Activated naive CD8-positive, alpha-beta T cell treated with anti-CD3 and anti-CD28 coated beads for 36 hours (primary cell): ENCODE measurements around the gene AK1. TPM values are rescaled to one million over a fixed set of nuclear protein-coding genes. Genes with fewer than 3 reads are reported as not detected.
"Not testable (repeated sequence)": the region's sequence is repeated elsewhere in the genome, so short reads cannot be mapped to it uniquely, and the experiment has no call there.

ENCODE experiments used
- DNase-seq: peaks from one replicate; pipeline ENCODE4 v3.0.0; 2021
- H3K27ac Mint-ChIP-seq: one replicate; pipeline ENCODE4 v1.8.0; 2022; ENCODE audit warnings: mild to moderate bottlenecking, moderate library complexity, mixed read lengths
- H3K27me3 Mint-ChIP-seq: one replicate; pipeline ENCODE4 v1.8.0; 2022; ENCODE audit warnings: mild to moderate bottlenecking, mixed read lengths
- H3K36me3 Mint-ChIP-seq: one replicate; pipeline ENCODE4 v1.8.0; 2021; ENCODE audit warnings: mild to moderate bottlenecking, mixed read lengths
- H3K4me1 Mint-ChIP-seq: one replicate; pipeline ENCODE4 v1.8.0; 2021; ENCODE audit warnings: mixed read lengths
- H3K4me3 Mint-ChIP-seq: one replicate; pipeline ENCODE4 v1.8.0; 2022; ENCODE audit warnings: mild to moderate bottlenecking, moderate library complexity, mixed read lengths
- H3K9me3 Mint-ChIP-seq: one replicate; pipeline ENCODE4 v1.8.0; 2022; ENCODE audit warnings: mixed read lengths
- total RNA-seq, 2 experiments: library from RNA; stranded (reverse); gene quantifications; one replicate each; pipeline ENCODE4 v1.2.3, GENCODE V29; 2021

AK1 gene
- total RNA-seq, 2 experiments from 2014 or later, result 9.9 to 11.7 TPM

DNA sequence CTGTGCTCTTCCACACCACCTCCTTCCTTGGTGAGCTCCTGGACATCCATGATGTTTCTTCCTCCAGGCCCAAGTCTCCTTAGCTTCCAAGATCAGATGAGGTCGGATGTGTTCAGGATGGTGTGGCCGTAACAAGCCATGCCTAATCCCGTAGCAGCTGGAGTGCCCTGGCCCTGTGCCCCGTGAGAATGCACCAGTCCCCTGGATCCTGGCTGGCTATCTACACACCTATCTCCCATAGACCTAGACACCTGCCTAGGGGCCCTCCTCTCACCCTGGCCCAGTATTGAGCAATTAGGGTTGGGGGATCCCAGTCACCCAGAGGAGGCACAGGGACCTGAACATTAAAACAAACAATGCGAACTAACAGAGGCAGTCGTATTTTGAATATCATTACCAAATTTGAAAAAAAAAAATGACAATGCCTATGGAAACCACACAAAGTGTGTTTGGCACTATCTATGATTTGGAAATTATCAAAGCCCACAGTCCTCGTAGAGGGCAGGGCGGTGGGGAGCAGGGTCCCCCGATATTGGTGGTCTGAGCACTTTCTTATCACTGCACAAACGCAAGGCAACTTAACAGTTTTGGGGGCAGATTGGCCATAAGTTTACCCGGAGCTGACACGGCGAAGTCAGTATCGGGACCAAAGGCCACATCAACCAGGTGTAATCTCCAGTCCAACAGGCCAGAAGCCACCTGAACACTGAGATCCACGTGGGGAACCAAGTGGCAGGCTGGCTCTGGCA is 36.2 kb downstream of the AK1 start:
- no peak overlapping the region for H3K4me3 Mint-ChIP-seq
- no peaks in the 10 kb centered on the region for H3K4me1 Mint-ChIP-seq
- no peak overlapping the region for H3K27ac Mint-ChIP-seq
- no peak for DNase-seq
- no peaks in the 10 kb centered on the region for H3K27me3 Mint-ChIP-seq
- no peaks in the 10 kb centered on the region for H3K36me3 Mint-ChIP-seq
- H3K9me3 Mint-ChIP-seq, result no peaks in the 10 kb centered on the region

DNA sequence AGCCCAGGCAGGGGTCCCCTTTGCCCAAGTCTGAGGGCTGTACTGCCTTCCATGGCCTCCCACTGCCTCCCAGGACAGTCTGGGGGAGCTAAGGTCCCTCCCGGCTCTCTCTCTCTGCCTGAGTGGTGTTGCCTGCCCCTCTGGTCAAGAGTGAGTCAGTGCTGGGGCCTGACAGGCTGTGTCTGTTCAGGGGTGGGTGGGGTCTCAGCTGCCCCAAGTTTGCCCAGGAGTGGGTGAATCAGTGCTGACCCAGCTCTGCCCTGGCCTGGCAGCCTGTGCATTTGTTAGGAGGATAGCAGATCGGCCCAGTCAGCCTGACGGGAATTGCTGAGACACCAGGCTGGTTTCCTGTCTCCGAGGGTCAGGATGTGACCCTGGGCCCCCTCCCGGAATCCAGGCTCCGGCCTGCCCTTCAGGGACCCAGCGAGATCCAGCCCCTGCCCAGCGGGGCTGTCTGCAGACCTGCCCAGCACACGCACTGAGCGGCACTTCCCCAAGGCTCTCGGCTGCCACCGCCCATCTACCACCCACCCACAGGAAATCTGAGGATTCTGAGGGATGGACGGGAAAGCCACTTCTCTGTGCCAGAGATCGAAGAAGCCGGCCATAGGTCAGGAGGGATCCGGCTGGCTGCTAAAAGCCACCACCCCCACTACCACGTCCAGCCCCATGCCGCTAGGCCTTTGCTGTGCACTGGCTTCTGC is 38.9 kb downstream of the AK1 start:
- Mint-ChIP-seq H3K36me3 (no peaks in the 10 kb centered on the region), H3K27me3 (no peaks in the 10 kb centered on the region), H3K4me1 (peaks cover 8% of the 10 kb centered on the region), H3K9me3 (no peaks in the 10 kb centered on the region), H3K4me3 (no peak overlapping the region), H3K27ac (no peak overlapping the region)
- no peak for DNase-seq

DNA sequence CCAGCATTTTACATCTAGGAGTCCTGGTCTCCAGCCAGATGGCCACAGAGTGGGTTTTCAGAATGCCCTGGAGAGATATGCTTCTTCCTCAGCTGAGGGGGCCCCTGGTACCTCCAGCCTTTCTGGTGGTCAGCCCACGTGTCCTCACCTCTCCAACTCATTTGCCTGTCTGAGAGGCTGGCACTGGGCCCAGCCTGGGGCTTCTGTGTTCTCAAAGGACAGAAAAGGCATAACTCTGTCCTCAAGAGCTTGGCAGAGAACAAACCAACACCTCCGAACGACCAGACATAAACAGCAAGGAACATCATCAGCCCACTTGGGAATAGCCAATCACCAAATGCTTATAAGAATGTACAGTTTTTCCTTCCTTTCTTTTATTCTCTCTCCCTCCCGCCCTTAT is 40.1 kb downstream of the AK1 start:
- Mint-ChIP-seq H3K9me3 (no peaks in the 10 kb centered on the region), H3K4me3 (no peak overlapping the region), H3K27ac (no peak overlapping the region), H3K4me1 (peaks cover 15% of the 10 kb centered on the region), H3K36me3 (peaks cover 1% of the 10 kb centered on the region), H3K27me3 (no peaks in the 10 kb centered on the region)
- DNase-seq, result no peak

DNA sequence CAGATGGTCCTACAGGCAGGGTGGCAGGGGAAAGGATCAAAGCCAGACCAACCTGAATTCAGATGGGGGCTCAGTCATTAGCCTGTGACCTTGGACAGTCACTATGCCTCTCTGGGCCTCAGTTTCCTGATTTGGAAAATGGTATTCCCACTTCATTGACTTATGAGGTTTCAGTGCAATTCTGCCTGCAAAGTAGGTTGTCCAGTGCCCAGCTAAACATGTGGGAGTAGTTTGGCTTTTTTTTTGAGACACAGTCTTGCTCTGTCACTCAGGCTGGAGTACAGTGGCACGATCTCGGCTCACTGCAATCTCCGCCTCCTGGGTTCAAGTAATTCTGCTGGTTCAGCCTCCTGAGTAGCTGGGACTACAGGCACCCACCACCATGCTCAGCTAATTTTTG is 40.9 kb downstream of the AK1 start:
- H3K36me3 Mint-ChIP-seq, result not testable (repeated sequence)

DNA sequence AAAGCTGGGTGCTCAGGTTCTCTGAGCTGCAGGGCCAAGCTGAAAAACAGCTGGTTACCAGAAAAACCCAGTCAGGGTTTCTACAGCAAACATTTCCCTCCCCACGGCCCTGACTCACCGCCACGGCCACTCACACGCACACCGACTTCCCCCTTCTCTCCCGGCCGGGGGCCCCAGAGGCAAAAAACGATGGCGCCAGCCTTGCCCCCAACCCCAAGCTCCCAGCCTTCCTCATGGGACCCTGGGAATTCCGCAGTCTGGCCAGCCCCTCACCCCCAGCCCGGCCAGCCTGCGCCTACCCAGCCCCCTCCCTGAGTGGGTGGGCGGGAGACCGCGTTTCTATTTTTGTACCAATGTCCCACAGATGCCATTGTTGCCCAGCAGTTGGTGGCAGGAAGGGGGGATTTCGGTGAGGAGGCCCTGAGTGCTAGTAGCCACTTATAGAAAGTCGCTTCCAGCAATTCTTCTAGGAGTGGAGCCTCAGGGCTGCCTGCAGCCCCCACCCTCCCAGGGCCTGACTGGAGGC is 41.4 kb downstream of the AK1 start:
- H3K4me3 Mint-ChIP-seq, result no peak overlapping the region
- H3K9me3 Mint-ChIP-seq, result no peaks in the 10 kb centered on the region
- peaks cover 2% of the 10 kb centered on the region for H3K36me3 Mint-ChIP-seq
- no peaks in the 10 kb centered on the region for H3K27me3 Mint-ChIP-seq
- peak; percentile 34 for DNase-seq
- H3K4me1 Mint-ChIP-seq, result peaks cover 18% of the 10 kb centered on the region
- no peak overlapping the region for H3K27ac Mint-ChIP-seq

More for the DNA sequence above, 40.9 kb downstream of the AK1 start:
- H3K27ac Mint-ChIP-seq, H3K4me3 Mint-ChIP-seq, DNase-seq, H3K9me3 Mint-ChIP-seq, H3K27me3 Mint-ChIP-seq: not testable (repeated sequence)
- peaks cover 18% of the 10 kb centered on the region for H3K4me1 Mint-ChIP-seq

DNA sequence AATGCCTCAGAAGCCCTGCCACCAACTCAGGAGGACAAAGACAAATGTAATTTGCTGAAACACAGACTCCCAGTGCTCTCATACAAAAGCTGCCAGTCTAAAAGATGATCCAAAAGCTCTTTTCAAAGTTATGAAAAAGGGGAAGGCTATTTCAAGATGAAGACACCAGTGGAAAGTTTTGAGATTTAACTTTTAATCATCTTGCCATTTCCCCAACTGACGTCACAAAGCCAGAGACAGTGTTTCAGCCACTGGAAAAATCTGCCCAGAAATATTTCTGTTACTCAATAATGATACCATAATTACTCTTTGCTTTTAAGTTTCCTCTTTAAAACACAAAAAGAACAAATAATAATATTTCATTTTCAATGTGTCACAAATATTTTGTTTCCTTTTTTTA is 43.9 kb downstream of the AK1 start:
- H3K27ac Mint-ChIP-seq, result peak overlapping the region; percentile 66

DNA sequence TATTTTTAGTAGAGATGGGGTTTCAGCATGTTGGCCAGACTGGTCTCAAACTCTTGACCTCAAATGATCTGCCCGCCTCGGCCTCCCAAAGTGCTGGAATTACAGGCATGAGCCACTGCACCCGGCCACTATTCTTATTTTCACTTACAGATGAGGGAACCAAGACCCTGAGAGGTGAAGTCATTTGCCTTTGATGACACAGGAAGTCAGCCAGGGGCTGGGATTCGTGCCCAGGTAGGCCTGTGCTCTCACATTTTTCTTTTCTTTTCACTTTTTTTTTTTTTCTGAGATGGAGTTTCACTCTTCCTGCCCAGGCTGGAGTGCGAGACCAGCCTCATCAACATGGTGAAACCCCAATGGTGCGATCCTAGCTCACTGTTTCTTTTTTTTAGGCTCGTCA is 45.2 kb downstream of the AK1 start:
- no peak for DNase-seq
- no peaks in the 10 kb centered on the region for H3K9me3 Mint-ChIP-seq
- no peak overlapping the region for H3K4me3 Mint-ChIP-seq
- H3K4me1 Mint-ChIP-seq, result peaks cover 20% of the 10 kb centered on the region
- H3K36me3 Mint-ChIP-seq, result peaks cover 2% of the 10 kb centered on the region
- H3K27ac Mint-ChIP-seq, result peak overlapping the region; percentile 87
- H3K27me3 Mint-ChIP-seq, result no peaks in the 10 kb centered on the region

More for the DNA sequence above, 43.9 kb downstream of the AK1 start:
- peaks cover 2% of the 10 kb centered on the region for H3K36me3 Mint-ChIP-seq
- H3K4me3 Mint-ChIP-seq, result no peak overlapping the region
- no peaks in the 10 kb centered on the region for H3K27me3 Mint-ChIP-seq
- DNase-seq, result no peak
- H3K9me3 Mint-ChIP-seq, result no peaks in the 10 kb centered on the region
- H3K4me1 Mint-ChIP-seq, result peaks cover 20% of the 10 kb centered on the region

DNA sequence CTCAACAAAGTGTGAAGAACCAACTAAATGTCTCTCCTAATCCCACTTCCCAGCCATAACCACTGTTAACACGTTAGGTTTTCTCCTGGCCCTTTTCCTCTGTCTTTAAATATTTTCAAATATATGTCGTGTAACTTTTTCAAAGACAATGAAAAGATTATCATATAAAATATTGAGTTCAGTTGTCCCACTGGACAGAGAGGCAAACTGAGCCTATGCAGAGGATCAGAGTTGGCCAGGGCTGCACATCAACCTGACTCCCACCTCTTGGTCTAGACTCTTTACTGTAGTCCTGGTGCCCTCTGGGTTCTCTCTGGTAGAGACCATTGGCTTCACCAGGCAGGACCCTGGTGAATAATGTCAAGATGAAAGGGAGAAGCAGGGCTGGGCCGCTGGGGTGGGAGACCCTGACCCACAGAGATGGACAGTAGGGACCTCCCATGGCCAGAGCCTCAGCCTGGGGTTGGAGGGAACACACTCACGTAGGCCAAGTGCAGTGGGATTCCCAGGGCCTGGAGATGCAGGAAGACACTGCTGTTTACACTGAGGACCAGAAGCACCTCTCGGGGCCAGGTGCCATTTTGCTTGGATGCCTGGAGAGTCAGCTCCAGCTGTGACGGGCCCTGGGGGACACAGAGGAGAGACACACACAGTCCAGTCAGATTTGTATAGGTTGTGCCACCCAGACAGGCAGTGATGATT is 48.1 kb downstream of the AK1 start:
- H3K4me1 Mint-ChIP-seq, result peaks cover 15% of the 10 kb centered on the region
- H3K36me3 Mint-ChIP-seq, result peaks cover 2% of the 10 kb centered on the region
- no peak overlapping the region for H3K4me3 Mint-ChIP-seq
- no peaks in the 10 kb centered on the region for H3K27me3 Mint-ChIP-seq
- no peak overlapping the region for H3K27ac Mint-ChIP-seq
- no peaks in the 10 kb centered on the region for H3K9me3 Mint-ChIP-seq
- DNase-seq, result no peak

DNA sequence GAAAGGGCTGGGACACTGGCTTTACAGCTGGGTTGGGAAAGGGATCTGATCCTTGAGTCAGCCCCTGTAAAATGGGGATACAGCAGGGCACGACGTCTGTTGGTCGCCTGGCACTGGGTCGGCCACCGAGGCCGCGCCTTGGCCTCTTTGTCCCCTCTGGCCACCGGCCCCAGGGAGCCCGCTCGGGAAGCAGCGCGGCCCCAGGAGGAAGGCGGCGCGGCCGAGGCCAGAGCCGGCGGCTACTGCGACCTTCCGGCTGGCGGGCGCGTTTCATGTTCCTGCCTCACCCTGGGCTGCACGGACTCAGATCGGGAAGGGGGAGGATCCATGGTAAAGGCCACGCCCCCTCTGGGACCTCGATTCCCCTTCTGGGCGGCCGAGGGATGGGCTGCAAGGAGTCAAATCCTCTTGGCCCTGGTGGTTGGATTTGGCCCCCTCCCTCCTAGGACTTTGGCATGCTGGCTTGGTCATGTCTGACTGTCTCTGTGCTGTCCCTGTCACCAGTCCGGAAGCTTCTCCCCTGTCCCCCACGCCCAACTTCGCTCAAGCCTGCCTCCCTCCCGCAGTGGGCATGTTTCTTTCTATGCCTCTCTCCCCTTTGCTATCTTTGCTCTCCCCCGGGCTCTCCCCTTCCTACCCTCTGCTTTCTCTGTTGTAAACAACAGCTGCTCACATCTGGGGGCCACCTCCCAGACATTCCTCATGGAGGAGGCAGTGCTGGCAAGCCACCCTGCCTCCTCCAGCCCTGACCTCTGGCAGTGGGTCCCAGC is 49.0 kb downstream of the AK1 start:
- no peak for DNase-seq
- Mint-ChIP-seq H3K9me3 (no peaks in the 10 kb centered on the region), H3K36me3 (peaks cover 2% of the 10 kb centered on the region), H3K27me3 (no peaks in the 10 kb centered on the region), H3K4me1 (peaks cover 11% of the 10 kb centered on the region), H3K4me3 (no peak overlapping the region), H3K27ac (no peak overlapping the region)

DNA sequence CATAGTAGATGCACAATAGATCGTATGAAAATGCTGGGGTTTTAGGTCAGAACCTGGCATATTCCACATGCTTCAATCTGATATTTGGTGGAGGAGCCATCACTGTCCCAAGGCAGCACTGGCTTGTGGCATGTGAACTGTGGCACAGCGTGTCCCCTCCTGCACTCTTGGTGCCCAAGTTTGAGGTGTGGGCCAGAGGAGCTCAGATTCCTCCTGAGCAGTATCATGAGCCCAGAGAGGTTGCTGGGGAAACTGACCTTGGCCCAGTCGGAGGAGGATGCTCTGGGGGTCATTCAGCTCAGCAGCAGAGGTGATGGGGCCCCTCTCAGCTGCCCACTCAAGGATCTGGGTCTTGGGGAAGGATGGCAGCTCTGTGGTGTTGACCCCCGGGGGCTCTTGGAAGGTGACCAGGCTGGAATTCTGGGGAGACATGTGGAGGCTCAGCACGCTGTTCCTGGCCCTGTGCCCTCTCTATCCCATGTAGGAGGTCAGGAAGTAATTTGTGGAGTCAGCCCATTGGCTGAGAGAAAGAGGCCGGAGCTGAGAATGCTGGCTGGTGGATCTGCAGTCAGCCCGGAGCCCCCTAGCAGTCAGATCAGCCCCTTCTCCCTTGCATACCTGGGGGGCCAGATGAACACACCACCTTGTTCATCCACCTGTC is 51.1 kb downstream of the AK1 start:
- H3K27me3 Mint-ChIP-seq, result no peaks in the 10 kb centered on the region
- DNase-seq, result no peak
- H3K4me1 Mint-ChIP-seq, result peaks cover 2% of the 10 kb centered on the region
- H3K9me3 Mint-ChIP-seq, result no peaks in the 10 kb centered on the region
- no peaks in the 10 kb centered on the region for H3K36me3 Mint-ChIP-seq
- no peak overlapping the region for H3K27ac Mint-ChIP-seq
- H3K4me3 Mint-ChIP-seq, result no peak overlapping the region

DNA sequence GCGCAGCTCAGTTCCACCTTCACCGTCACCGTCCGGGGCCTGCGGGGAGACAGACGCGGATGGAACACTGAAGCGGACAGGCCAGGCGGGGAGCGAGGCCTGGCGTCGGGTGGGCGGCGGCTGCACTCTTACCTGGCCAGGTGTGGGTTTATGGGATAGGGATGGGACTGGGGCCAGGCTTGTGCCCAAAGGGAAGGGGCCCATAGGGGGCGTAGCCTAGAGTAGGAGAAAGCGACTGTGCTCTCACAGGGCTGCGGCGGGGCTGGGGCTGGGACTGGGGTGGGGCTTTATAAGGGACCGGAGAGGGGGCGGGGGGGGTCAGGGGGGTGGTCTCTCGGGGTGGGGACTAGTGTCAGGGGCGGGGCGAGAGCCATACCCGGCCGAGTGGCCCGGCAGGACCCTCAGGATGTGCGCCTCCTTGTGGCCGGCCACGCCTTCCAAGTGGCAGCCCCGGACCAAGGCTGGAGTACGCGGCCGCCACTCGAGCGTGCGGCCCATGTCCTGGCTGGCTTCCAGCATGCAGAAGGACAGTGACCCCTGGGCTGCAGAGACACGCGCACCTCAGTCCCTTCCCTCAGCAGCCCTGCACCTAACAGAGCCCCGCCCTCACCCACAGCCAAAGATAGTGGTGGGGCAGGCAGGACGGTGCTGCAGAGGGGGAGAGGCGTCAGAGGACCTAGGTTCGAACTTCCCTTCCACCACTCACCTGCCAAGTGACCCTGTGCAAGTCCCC is 52.0 kb downstream of the AK1 start:
- Mint-ChIP-seq H3K36me3 (no peaks in the 10 kb centered on the region), H3K4me1 (no peaks in the 10 kb centered on the region), H3K9me3 (no peaks in the 10 kb centered on the region), H3K27ac (no peak overlapping the region), H3K4me3 (no peak overlapping the region), H3K27me3 (no peaks in the 10 kb centered on the region)
- no peak for DNase-seq

DNA sequence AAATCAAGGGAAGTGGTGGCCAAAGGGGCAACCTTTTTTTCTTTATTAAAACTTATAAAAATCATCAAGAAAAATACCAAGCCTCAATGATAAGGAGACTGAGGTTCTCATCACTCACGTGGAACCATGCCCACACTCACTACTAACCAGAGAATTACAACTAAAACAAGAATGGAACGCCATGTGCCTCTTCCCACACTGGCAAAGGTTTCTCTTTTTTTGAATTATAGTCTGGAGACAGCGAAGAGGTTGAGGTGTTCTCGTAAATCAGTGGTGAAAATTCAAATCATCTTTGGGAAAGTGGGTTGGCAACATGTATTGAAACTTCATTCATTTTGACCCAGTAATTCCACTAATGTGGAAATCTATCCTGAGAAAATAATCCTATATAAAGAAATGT is 55.4 kb downstream of the AK1 start:
- H3K27me3 Mint-ChIP-seq, result no peaks in the 10 kb centered on the region

DNA sequence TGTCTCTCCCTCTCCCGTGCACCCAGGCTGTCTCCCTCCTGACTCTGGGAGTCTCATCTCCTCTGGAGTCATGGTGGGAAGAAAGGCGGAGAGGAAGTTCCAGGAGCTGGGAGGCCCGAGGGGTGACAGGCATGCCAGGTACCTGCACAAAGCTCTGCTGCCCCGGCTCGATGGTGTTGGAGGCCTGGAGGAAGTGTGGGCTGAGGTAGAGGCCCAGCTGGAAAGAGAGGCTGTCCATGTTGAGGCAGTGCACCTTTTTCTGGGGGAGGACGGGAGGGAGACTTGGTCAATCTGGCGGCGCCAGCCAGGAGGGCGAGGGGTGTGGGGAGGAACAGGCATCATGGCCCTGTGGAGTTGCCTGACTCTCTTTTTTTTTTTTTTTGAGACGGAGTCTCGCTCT is 58.9 kb downstream of the AK1 start:
- Mint-ChIP-seq H3K4me3 (no peak overlapping the region), H3K4me1 (no peaks in the 10 kb centered on the region), H3K36me3 (no peaks in the 10 kb centered on the region), H3K9me3 (no peaks in the 10 kb centered on the region), H3K27me3 (no peaks in the 10 kb centered on the region), H3K27ac (no peak overlapping the region)
- no peak for DNase-seq

More for the DNA sequence above, 55.4 kb downstream of the AK1 start:
- Mint-ChIP-seq H3K4me3 (no peak overlapping the region), H3K9me3 (no peaks in the 10 kb centered on the region), H3K27ac (no peak overlapping the region), H3K36me3 (no peaks in the 10 kb centered on the region), H3K4me1 (no peaks in the 10 kb centered on the region)
- no peak for DNase-seq
